Progenitor cell of endocrine pancreas (in vitro differentiated cells): Measurements from ENCODE around the gene PCID2. TPM values are rescaled to one million over a fixed set of nuclear protein-coding genes. Genes with fewer than 3 reads are reported as not detected.

Source experiments
- DNase-seq: peaks from one replicate; pipeline ENCODE4 v3.0.0; 2021; ENCODE audit warnings: low spot score; ENCODE audit not compliant: unreplicated experiment
- H3K27ac Mint-ChIP-seq: 2 replicates; pipeline ENCODE4 v1.8.0; 2021; ENCODE audit warnings: mild to moderate bottlenecking, moderate library complexity, mixed read lengths
- H3K27me3 Mint-ChIP-seq: 2 replicates; pipeline ENCODE4 v1.8.0; 2021; ENCODE audit warnings: mixed read lengths
- H3K36me3 Mint-ChIP-seq: 2 replicates; pipeline ENCODE4 v1.8.0; 2022; ENCODE audit warnings: mixed read lengths; ENCODE audit not compliant: insufficient read depth
- H3K4me1 Mint-ChIP-seq: 2 replicates; pipeline ENCODE4 v1.8.0; 2021; ENCODE audit warnings: low read depth, mixed read lengths
- H3K4me3 Mint-ChIP-seq: 2 replicates; pipeline ENCODE4 v1.8.0; 2021; ENCODE audit warnings: low read depth, mild to moderate bottlenecking, moderate library complexity, mixed read lengths
- H3K9me3 Mint-ChIP-seq: 2 replicates; pipeline ENCODE4 v1.8.0; 2021; ENCODE audit warnings: low read depth, mixed read lengths
- CTCF ChIP-seq: fragments of 200-600 bp; sonication (generic); IDR thresholded peaks from one replicate; pipeline ENCODE4 v1.5.0; 2021; ENCODE audit warnings: antibody characterized with exemption, mild to moderate bottlenecking; ENCODE audit not compliant: unreplicated experiment
- total RNA-seq: library from RNA; stranded (reverse); gene quantifications from 2 replicates; pipeline ENCODE4 v1.2.1, GENCODE V29; 2021

PCID2 gene
- total RNA-seq, 1 donor from 2014 or later = 58.7 TPM

- Mint-ChIP-seq H3K4me1 (peaks cover 13% of the 10 kb centered on the region), H3K27ac (no peak overlapping the region), H3K9me3 (no peaks in the 10 kb centered on the region), H3K4me3 (no peak overlapping the region), H3K27me3 (no peaks in the 10 kb centered on the region), H3K36me3 (peaks cover 6% of the 10 kb centered on the region)
- DNase-seq = no peak
- TF ChIP-seq CTCF = no peak
Measured at GRCh38 chr13:113204378-113204734, 4.1 kb downstream of the PCID2 start.

GRCh38 chr13:113203507-113204377 is 4.7 kb downstream of the PCID2 start:
- Mint-ChIP-seq H3K4me1 (peaks cover 13% of the 10 kb centered on the region), H3K27ac (no peak overlapping the region), H3K4me3 (no peak overlapping the region), H3K9me3 (no peaks in the 10 kb centered on the region), H3K27me3 (no peaks in the 10 kb centered on the region), H3K36me3 (peaks cover 6% of the 10 kb centered on the region)
- DNase-seq = no peak
- no peak for TF ChIP-seq CTCF

DNA sequence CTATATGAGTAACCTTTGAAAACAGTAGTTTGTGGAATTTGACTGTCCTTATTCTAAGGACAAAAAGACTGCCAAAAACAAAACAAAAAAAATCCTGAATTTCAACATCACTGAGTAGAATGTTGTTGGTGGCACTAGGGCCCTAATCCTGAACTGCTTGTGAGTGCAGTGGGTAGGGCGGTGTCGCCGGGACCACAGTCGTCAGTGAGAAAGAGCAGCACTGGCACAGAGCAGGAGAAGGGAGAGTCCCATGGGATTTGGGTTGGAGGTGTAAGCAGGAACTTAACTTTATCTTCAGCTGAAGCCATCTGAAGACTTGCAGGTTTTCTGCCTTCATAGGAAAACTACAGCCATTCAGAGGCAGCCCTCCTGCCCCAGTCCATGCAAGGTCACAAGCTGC is 5.6 kb downstream of the PCID2 start:
- Mint-ChIP-seq H3K4me3 (no peak overlapping the region), H3K27ac (peak overlapping the region; percentile 10), H3K36me3 (peaks cover 8% of the 10 kb centered on the region), H3K4me1 (peaks cover 12% of the 10 kb centered on the region), H3K9me3 (no peaks in the 10 kb centered on the region), H3K27me3 (no peaks in the 10 kb centered on the region)
- no peak for TF ChIP-seq CTCF
- DNase-seq = no peak

GRCh38 chr13:113201815-113202214 is 6.7 kb downstream of the PCID2 start:
- H3K36me3 Mint-ChIP-seq = peaks cover 9% of the 10 kb centered on the region
- no peaks in the 10 kb centered on the region for H3K9me3 Mint-ChIP-seq
- peaks cover 3% of the 10 kb centered on the region for H3K4me1 Mint-ChIP-seq
- no peak for TF ChIP-seq CTCF
- no peak for DNase-seq
- no peaks in the 10 kb centered on the region for H3K27me3 Mint-ChIP-seq
- no peak overlapping the region for H3K4me3 Mint-ChIP-seq
- no peak overlapping the region for H3K27ac Mint-ChIP-seq

DNA sequence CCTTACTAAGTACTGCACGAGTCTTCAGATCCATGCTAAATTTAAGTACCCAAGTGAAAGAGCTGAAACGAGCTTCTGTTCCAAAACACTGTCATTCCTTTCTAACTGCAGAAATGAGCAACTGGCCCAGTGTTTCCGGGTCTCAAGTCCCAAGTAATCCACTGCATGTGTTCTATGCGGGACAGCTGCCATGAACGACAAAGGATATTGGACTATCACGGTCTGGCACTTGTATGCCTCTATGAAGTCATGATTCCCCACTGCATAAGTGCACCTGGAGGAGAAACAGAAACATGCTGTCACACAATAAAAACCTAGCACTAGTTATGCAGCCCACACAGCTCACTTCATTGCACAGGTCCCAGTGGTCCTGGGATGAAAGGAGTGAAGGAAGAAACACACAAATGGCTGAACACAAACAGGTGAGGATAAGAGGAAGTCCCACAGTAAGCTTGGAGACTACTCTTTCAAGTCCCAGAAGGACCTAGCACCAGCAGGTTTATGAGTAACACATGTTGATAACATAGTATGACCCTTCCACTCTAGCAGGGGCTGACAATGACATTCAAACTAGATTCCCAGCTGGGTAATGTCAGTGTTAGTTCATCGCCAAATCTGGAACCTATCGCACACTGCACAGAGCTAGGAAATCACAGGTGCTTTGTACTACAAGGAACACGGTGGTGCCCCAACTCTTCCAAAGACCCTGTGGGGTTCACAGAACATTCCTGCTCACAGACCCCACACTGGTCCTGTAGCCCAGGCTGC is 11.3 kb downstream of the PCID2 start:
- peaks cover 2% of the 10 kb centered on the region for H3K4me1 Mint-ChIP-seq
- no peak overlapping the region for H3K27ac Mint-ChIP-seq
- no peak overlapping the region for H3K4me3 Mint-ChIP-seq
- peaks cover 9% of the 10 kb centered on the region for H3K36me3 Mint-ChIP-seq
- H3K27me3 Mint-ChIP-seq = no peaks in the 10 kb centered on the region
- H3K9me3 Mint-ChIP-seq = no peaks in the 10 kb centered on the region
- no peak for TF ChIP-seq CTCF
- DNase-seq = no peak
